ENCODE measurements around the gene SSR4.

Gene SSR4

DNA sequence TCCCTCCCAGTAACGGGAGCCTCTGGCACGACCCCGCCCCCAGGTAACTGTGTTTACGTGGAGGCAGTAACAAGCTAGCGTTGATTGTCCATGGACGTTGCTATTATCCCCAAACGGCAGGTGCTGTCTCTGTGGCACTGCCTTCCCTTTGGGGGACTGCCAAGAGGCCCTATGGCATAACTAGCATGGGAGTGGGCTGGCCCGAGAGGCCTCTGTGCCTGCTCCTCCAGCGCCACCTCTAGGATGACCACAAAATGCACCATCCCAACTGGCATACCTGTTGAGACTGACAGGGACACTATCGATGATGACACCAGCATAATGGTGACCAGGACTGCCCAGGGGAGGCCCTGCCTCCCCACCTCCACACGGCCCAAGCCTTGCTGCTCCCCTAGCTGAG, 12.2 kb upstream of the SSR4 start:
- no peak for DNase-seq

- no peak for DNase-seq
Measured at GRCh38 chrX:153782871-153783270, 11.6 kb upstream of the SSR4 start.

GRCh38 chrX:153783378-153784013, 11.0 kb upstream of the SSR4 start:
- no peak for DNase-seq

DNA sequence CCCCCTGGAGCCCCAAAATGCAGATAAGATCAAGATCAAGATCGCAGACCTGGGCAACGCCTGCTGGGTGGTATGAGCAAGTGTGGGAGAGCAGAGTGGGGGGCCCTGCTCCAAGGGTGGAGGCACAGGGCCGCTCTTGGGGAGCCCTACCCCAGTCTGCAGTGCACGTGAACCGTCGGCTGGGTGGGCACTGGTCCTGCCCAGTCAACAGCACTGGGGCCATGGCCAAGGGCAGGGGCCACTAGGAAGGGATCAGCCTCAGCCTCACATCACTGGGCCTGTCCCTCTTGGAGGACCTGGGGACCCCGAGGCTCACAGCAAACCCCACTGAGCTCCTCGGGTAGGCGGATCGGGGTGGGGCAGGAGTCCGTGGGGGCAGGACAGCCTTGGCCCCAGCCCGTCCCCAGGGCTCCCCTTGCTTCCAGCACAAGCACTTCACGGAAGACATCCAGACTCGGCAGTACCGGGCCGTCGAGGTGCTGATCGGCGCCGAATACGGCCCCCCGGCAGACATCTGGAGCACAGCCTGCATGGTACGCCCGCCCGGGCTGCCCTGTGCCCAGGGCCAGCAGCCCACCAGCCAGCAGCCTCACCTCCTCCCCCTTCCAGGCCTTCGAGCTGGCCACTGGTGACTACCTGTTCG, 10.0 kb upstream of the SSR4 start:
- no peak for DNase-seq

- DNase-seq = no peak
Measured at GRCh38 chrX:153786669-153787068, 7.8 kb upstream of the SSR4 start.

DNA sequence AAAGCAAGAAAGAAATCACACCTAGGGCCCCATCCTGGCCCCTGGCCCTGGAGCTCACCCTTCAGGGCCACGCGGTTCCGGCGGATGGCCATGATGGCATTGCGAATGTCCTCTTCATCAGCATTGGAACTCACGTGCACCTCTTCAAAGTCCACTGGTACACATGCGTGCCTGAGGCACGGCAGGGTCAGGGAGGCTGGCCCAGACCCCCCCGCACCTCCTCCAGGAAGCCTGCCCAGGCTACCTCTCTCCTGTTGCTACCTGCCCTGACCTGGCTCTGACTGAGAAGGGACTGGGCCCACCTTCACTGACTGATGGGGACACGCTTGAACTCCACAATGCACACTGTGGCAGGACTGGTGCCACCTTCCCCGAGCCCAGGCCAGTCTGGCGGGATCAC, 4.8 kb upstream of the SSR4 start:
- no peak for DNase-seq

GRCh38 chrX:153791104-153791852, 3.2 kb upstream of the SSR4 start:
- DNase-seq = no peak

DNA sequence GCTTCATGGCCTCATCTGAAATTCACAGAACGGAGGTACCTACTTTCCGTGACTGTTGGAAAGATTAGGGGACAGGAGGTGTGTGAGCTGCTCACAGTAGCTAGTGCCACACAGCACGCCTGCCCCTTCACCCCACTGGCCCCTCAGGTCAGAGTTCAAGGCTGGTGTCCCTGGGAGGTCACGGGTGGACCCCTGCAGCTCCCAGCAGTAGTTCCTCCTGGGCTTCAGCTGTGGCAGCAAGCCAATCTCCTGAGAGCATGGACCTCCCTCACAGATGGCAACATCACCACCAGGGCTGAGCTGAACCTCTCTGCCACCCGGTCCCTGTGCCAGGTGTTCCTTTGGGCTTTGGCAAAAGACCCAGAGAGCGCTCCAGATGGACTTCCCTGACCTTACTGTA, 2.1 kb upstream of the SSR4 start:
- no peak for DNase-seq

GRCh38 chrX:153793291-153793690, 1.2 kb upstream of the SSR4 start:
- no peak for DNase-seq

- DNase-seq = no peak
Measured at GRCh38 chrX:153794897-153795816, 689 bp downstream of the SSR4 start.

DNA sequence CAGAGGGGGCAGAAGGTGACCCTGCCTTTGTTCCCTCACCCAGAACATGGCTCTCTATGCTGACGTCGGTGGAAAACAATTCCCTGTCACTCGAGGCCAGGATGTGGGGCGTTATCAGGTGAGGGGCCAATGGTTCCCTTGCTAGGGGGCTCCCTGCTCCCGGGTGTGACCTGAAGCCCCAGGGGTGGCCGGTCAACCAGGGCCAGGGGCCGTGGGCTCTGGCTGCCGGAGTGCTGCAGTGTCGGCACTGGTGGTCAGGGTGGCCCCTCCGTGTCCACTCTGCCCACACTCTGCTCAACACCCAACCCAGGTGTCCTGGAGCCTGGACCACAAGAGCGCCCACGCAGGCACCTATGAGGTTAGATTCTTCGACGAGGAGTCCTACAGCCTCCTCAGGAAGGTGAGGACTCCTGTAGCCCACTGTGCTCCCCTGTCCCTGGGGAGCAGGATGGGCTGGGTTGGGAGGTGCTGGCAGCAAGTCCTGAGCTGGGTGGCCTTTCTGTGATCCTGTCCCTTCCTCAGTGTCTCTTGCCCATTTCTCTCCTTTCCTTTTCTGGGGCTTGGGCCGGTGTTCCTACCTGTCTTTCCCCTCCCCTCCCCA, 3.0 kb downstream of the SSR4 start:
- DNase-seq = no peak

DNA sequence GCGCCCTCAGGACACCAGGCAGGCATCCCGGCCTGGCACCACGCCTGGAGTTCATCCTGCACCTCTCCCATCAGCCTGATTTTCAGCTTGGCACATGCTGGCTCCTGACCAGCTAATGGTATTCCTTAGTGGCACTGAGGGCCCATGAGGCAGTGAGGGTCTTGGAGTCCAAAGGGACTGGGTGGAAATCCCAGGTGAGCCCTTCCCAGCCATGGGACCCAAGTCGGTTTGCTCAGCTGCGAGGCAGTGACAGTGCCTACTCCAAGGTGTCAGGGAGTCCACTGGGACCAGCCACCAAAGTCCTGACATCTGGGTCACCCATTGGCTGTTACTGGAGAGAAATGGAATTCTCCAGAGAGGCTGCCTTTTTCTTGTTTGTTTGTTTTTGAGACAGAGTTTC, 4.9 kb downstream of the SSR4 start:
- DNase-seq = no peak

- DNase-seq = no peak
Measured at GRCh38 chrX:153800177-153800722, 5.8 kb downstream of the SSR4 start.

- no peak for DNase-seq
Measured at GRCh38 chrX:153800746-153801145, 6.3 kb downstream of the SSR4 start.

GRCh38 chrX:153801669-153802068, 7.2 kb downstream of the SSR4 start:
- DNase-seq = no peak

DNA sequence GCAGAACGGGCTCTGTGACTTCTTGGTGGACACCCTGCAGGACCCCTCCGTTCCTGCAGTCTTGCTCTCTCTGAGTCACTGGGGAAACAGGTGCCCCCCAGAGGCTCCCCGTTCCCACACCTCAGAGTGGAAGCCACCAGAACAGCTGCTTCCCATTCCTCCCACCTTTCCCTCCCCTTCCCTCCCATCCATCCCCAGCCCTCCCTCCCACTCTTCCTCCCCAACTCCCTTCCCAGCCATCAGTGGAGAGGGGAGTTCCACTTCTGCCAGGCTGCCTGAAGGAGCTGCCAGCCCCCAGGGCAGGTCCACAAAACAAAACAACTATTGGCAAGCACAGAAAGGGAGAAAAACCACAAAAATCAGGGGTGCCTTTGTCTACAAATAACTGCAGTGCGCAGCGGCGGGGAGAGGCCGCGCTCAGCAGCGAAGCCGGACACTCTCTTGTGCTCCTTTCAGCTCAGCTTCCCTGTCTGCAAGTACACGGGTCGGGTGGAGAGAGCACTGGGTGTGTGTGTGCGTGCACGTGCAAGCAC, 8.1 kb downstream of the SSR4 start:
- DNase-seq = no peak

- no peak for DNase-seq
Measured at GRCh38 chrX:153803211-153804099, 9.0 kb downstream of the SSR4 start.

DNA sequence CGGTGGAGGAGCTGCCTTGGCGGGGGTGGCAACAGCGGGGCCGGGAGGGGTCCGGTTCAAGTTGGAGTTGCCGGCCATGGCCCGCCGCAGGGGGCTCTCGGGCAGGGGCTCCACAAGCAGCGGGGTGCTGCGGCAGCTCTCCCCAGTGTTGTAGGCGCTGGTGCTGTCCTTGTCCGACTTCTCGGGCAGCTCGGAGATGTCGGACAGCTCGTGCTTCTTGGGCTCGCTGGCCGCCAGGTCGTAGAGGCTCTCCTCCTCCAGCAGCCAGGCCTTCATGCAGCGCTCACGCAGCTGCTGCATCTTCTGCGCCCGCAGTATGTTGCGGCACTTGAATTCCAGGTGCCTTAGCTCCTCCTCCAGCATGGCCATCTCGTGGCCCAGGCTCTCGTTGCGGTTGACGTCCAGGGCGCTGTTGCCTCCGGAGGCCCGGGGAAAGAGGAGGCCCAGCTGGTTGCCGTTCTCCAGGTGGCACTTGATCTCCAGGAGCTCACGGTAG, 9.7 kb downstream of the SSR4 start:
- no peak for DNase-seq

- no peak for DNase-seq
Measured at GRCh38 chrX:153804621-153805020, 10.2 kb downstream of the SSR4 start.

GRCh38 chrX:153805436-153805835, 11.0 kb downstream of the SSR4 start:
- no peak for DNase-seq
